B cell (primary cell): Measurements from ENCODE around the gene KRTAP12-2. TPM values are rescaled to one million over a fixed set of nuclear protein-coding genes. Genes with fewer than 3 reads are reported as not detected.
"Not testable (repeated sequence)": the region's sequence is repeated elsewhere in the genome, so short reads cannot be mapped to it uniquely, and the experiment has no call there.

Experiments
- ATAC-seq: fragments of 200-7000 bp; cut with Tn5 transposase; one replicate; pipeline ENCODE4 v1.10.0; 2021; ENCODE audit warnings: low read depth, mild to moderate bottlenecking, moderate number of reproducible peaks, moderate library complexity
- CTCF ChIA-PET: fragments of 350-600 bp; sonication (Branson Sonifier 250); formaldehyde crosslinking; loops from one replicate; lab custom pipeline; 2021; ENCODE audit warnings: antibody characterized with exemption, inconsistent platforms; lab: Charles Lee
- POLR2A ChIA-PET: fragments of 350-600 bp; sonication (Branson Sonifier 250); formaldehyde crosslinking; loops from one replicate; lab custom pipeline; 2021; ENCODE audit warnings: antibody characterized with exemption; lab: Charles Lee
- DNase-seq: peaks from one replicate; pipeline ENCODE4 v3.0.0; 2013
- H2AFZ ChIP-seq: 2 replicates; pipeline ENCODE4 v1.6.1; 2012; ENCODE audit warnings: mild to moderate bottlenecking, low read depth, low read length; ENCODE audit not compliant: insufficient read depth, poor library complexity, severe bottlenecking
- H3K27ac ChIP-seq, 2 donors: 1 replicate in 1 of 2; 2 replicates in 1 of 2; pipeline ENCODE4 v1.5.1; 2012 to 2013; ENCODE audit warnings: low read length in 2 of 2, mild to moderate bottlenecking in 2 of 2, moderate library complexity in 1 of 2
- H3K27me3 ChIP-seq, 4 experiments: fragments of 200-600 bp in 1 of 4; sonication (generic) in 1 of 4; replicated peaks in 1 of 4; 1 replicate in 2 of 4; 2 replicates in 2 of 4; pipeline versions ENCODE4 v1.6.1 to v1.7.0; 2013 to 2016; ENCODE audit warnings: low read length in 3 of 4, mild to moderate bottlenecking in 2 of 4, mixed read lengths in 1 of 4, moderate library complexity in 1 of 4; ENCODE audit not compliant: insufficient read depth in 4 of 4, control insufficient read depth in 3 of 4; ENCODE audit errors: control extremely low read depth in 1 of 4
- H3K36me3 ChIP-seq, 2 experiments: replicated peaks in 1 of 2; 1 replicate in 1 of 2; 2 replicates in 1 of 2; pipeline versions ENCODE4 v1.6.1 to v1.7.1; 2013; ENCODE audit warnings: low read length in 1 of 2; ENCODE audit not compliant: insufficient read depth in 2 of 2, control insufficient read depth in 1 of 2; ENCODE audit errors: control extremely low read depth in 1 of 2, extremely low read depth in 1 of 2
- H3K4me1 ChIP-seq, 2 donors: fragments of 200-600 bp in 1 of 2; sonication (generic) in 1 of 2; 1 replicate in 1 of 2; 2 replicates in 1 of 2; pipeline versions ENCODE4 v1.5.1 to v1.6.1; 2013 to 2017; ENCODE audit warnings: low read length in 2 of 2; ENCODE audit not compliant: control insufficient read depth in 2 of 2, insufficient read depth in 2 of 2
- H3K4me2 ChIP-seq: replicated peaks from 2 replicates; pipeline ENCODE3; 2012; ENCODE audit warnings: mild to moderate bottlenecking, low read depth, low read length; ENCODE audit not compliant: poor library complexity, severe bottlenecking
- H3K4me3 ChIP-seq, 5 experiments: fragments of 200-600 bp in 1 of 5; sonication (generic) in 1 of 5; 1 replicate in 3 of 5; 2 replicates in 2 of 5; pipeline versions ENCODE4 v1.5.1 to v1.7.0; 2011 to 2016; ENCODE audit warnings: low read length in 4 of 5, mild to moderate bottlenecking in 4 of 5, low read depth in 2 of 5, control low read depth in 1 of 5, moderate library complexity in 1 of 5; ENCODE audit not compliant: insufficient read depth in 1 of 5; ENCODE audit errors: control extremely low read depth in 1 of 5, extremely low read depth in 1 of 5
- H3K79me2 ChIP-seq: fragments of 200-600 bp; sonication (generic); one replicate; pipeline ENCODE4 v1.6.0; 2016; ENCODE audit warnings: low read length; ENCODE audit not compliant: control insufficient read depth, insufficient read depth
- H3K9ac ChIP-seq: fragments of 200-600 bp; sonication (generic); 2 replicates; pipeline ENCODE4 v1.6.1; 2017; ENCODE audit warnings: mild to moderate bottlenecking, low read length, moderate library complexity
- H3K9me3 ChIP-seq, 3 donors: one replicate each; pipeline versions ENCODE4 v1.6.1 to v1.7.1; 2013; ENCODE audit warnings: low read length in 2 of 3; ENCODE audit not compliant: control insufficient read depth in 2 of 3, insufficient read depth in 1 of 3; ENCODE audit errors: control extremely low read depth in 1 of 3
- H4K20me1 ChIP-seq: 2 replicates; pipeline ENCODE4 v1.6.0; 2012; ENCODE audit warnings: mild to moderate bottlenecking, low read length; ENCODE audit not compliant: insufficient read depth, control insufficient read depth, poor library complexity, severe bottlenecking
- H3K27ac Mint-ChIP-seq: one replicate; pipeline ENCODE4 v1.8.0; 2021; ENCODE audit warnings: mixed read lengths
- H3K27me3 Mint-ChIP-seq: one replicate; pipeline ENCODE4 v1.8.0; 2021; ENCODE audit warnings: mixed read lengths
- H3K4me1 Mint-ChIP-seq: one replicate; pipeline ENCODE4 v1.8.0; 2021; ENCODE audit warnings: mixed read lengths
- H3K4me3 Mint-ChIP-seq: one replicate; pipeline ENCODE4 v1.8.0; 2021; ENCODE audit warnings: mixed read lengths
- H3K9me3 Mint-ChIP-seq: one replicate; pipeline ENCODE4 v1.8.0; 2022; ENCODE audit warnings: mixed read lengths; ENCODE audit not compliant: insufficient read depth
- CTCF ChIP-seq: fragments of 200-600 bp; IDR thresholded peaks from one replicate; pipeline ENCODE4 v1.8.0; 2022; ENCODE audit warnings: antibody characterized with exemption, mild to moderate bottlenecking
- EZH2 ChIP-seq: IDR thresholded peaks from 2 replicates; pipeline ENCODE4 v1.6.1; 2012; ENCODE audit warnings: borderline replicate concordance, low read depth, mild to moderate bottlenecking, moderate library complexity, low read length; ENCODE audit not compliant: insufficient read depth, poor library complexity, severe bottlenecking
- WGBS: methylation state at CpG from one replicate; pipeline ENCODE4 v1.1.5; 2013; ENCODE audit warnings: missing lambda C conversion rate; ENCODE audit not compliant: insufficient coverage; 5-methylcytosine and 5-hydroxymethylcytosine counted together
- intact Hi-C: fragments of 100-400 bp; cut with micrococcal nuclease; formaldehyde crosslinking; loops from one replicate; pipeline ENCODE4 v1.10.0; 2022
- polyA plus RNA-seq: library from polyadenylated mRNA; depleted of rRNA; stranded (reverse); fragments of >200 nt; gene quantifications from 2 replicates; pipeline ENCODE4 v1.2.3, GENCODE V29; 2012
- total RNA-seq, 2 donors: library from RNA; stranded (reverse); fragments of 120-200 nt in 1 of 2; gene quantifications; 1 replicate in 1 of 2; 2 replicates in 1 of 2; pipeline versions ENCODE4 v1.2.3 to v1.2.4, GENCODE V29; 2013 to 2022

KRTAP12-2 gene
- total and polyA plus RNA-seq, 2 donors (not counting 1 experiment from before 2014, with no cell fraction given): not detected

- Histone ChIP-seq H3K79me2 (no peaks in the 10 kb centered on the region), H3K36me3 (no peaks in the 10 kb centered on the region), H3K4me2 (no peak overlapping the region), H3K4me3 (no peak overlapping the region), H3K27ac (no peak overlapping the region), H3K9ac (no peak overlapping the region), H2AFZ (no peak overlapping the region), H3K9me3 (peaks cover 0 to 12% (median 4%) of the 10 kb centered on the region in 3 donors), H4K20me1 (no peaks in the 10 kb centered on the region), H3K27me3 (peaks cover 0 to 2% (median 0%) of the 10 kb centered on the region in 4 experiments), H3K4me1 (no peaks in the 10 kb centered on the region)
- DNase-seq: no peak
- ChIA-PET CTCF (no interaction called here), POLR2A (no interaction called here)
- Mint-ChIP-seq H3K27ac (no peak overlapping the region), H3K27me3 (peaks cover 3% of the 10 kb centered on the region), H3K9me3 (peaks cover 7% of the 10 kb centered on the region), H3K4me1 (no peaks in the 10 kb centered on the region), H3K4me3 (no peak overlapping the region)
- WGBS: 79% methylated on average over 8 of the region's 8 CpGs
- intact Hi-C loops: no loop called here
- ATAC-seq: no peak
- no peak for TF ChIP-seq CTCF
- no peak for TF ChIP-seq EZH2
Measured at GRCh38 chr21:44647222-44647552, 19.5 kb downstream of the KRTAP12-2 start.

- H3K27me3 ChIP-seq, H2AFZ ChIP-seq, ATAC-seq, POLR2A ChIA-PET, H3K4me2 ChIP-seq, H3K4me3 Mint-ChIP-seq, H3K9me3 Mint-ChIP-seq, intact Hi-C loops, H3K9ac ChIP-seq, H3K27ac Mint-ChIP-seq, H3K27ac ChIP-seq, H3K36me3 ChIP-seq, H3K79me2 ChIP-seq, H3K27me3 Mint-ChIP-seq, H4K20me1 ChIP-seq, H3K4me1 ChIP-seq, DNase-seq, CTCF ChIA-PET, H3K4me3 ChIP-seq, H3K4me1 Mint-ChIP-seq: not testable (repeated sequence)
- WGBS: 79% methylated on average over 21 of the region's 21 CpGs
- peaks cover 0 to 13% (median 4%) of the 10 kb centered on the region in 3 donors for H3K9me3 ChIP-seq
Measured at GRCh38 chr21:44646366-44647221, 20.1 kb downstream of the KRTAP12-2 start, which contains the start of gene KRTAP10-11. Gene KRTAP10-11, plus strand, starts transcription at chr21:44646414. Its CDS starts 45 bp downstream, at chr21:44646459.
